Body of pancreas (tissue), 4 donors: ENCODE data around the gene IL11RA.

Experiments
- CTCF ChIP-seq, 7 experiments: fragments of 450-650 bp in 4 of 7; fragments of 200-600 bp in 3 of 7; sonication (generic) in 3 of 7; IDR thresholded peaks; one replicate each; pipeline ENCODE4 v1.5.1; 2016 to 2019; ENCODE audit warnings: antibody characterized with exemption in 7 of 7
- POLR2A ChIP-seq, 3 donors: fragments of 450-650 bp; IDR thresholded peaks; one replicate each; pipeline ENCODE4 v1.6.1; 2016; ENCODE audit warnings: antibody characterized with exemption in 3 of 3, mild to moderate bottlenecking in 2 of 3

- TF ChIP-seq CTCF (IDR thresholded peaks at IDR 0.05) (no peak), POLR2A (IDR thresholded peaks at IDR 0.05) (no peak)
Observed at GRCh38 chr9:34684145-34684544, 32.2 kb downstream of the IL11RA start.
